ENCODE data around the gene SYNGAP1.

SYNGAP1 gene

DNA sequence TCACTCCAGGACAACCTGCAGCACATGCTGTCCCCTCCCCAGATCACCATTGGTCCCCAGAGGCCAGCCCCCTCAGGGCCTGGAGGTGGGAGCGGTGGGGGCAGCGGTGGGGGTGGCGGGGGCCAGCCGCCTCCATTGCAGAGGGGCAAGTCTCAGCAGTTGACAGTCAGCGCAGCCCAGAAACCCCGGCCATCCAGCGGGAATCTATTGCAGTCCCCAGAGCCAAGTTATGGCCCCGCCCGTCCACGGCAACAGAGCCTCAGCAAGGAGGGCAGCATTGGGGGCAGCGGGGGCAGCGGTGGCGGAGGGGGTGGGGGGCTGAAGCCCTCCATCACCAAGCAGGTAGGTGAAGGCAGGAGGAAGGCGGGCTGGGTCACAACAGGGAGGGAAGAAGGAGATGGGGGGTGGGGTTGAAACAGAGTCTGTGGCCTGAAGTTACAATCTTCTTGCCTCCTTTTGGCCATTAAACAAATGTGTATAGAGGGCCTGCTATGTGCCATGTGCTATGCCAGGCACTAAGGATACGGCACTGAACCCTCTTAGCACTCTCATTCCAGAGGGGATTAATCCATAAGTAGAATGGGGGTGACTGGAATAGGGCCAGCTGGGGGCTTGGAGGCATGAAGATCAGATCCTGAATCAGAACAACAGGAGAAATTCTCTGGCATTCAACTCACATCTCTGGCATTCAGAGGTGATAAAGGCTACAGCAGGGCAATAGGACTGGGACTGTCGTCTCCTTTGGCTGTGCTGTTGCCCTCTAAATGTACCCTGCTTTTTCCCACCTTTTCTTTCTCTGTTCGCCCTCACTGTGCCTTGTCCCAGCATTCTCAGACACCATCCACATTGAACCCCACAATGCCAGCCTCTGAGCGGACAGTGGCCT, 24.0 kb downstream of the SYNGAP1 start:
- no peak overlapping the region for H2AK5ac ChIP-seq (ENCODE audit: low read length, severe bottlenecking)
- DNase-seq = no peak

DNA sequence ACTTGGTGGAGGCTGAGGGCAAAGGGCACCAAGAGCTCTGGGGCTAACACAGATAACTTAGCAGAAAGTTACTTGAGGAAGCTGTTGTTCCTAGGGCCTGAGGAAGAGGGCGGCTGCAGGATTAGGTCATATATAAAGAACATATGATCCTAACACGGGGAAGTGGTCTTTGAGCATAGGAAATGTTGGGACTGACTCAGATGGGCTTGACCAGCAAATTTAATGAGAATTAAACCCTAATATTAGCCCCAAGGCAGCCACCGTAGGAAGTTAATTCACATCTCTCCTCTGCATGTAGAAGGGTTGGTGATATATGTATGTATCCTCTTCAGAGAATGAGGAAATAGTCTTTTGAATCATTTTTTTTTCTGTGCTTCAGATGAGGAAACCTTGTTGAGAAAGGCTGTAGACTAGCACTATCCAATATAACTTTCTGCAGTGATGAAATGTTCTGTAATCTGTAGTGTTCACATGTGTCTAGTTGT, 25.3 kb downstream of the SYNGAP1 start:
- no peak for DNase-seq
- Histone ChIP-seq H3K23ac (ENCODE audit: low read length in 2 of 2) (no peak overlapping the region), H2BK5ac (ENCODE audit: low read depth, low read length, poor library complexity, severe bottlenecking) (no peak overlapping the region), H3K9ac (ENCODE audit: low read length) (no peak overlapping the region), H3K4me1 (ENCODE audit: control insufficient read depth, insufficient read depth, low read depth, low read length) (no peaks in the 10 kb centered on the region), H2BK120ac (ENCODE audit: low read depth, low read length) (no peak overlapping the region), H3K27ac (ENCODE audit: low read length, poor library complexity, severe bottlenecking) (no peak overlapping the region), H2AK5ac (ENCODE audit: low read length, severe bottlenecking) (no peak overlapping the region), H3K36me3 (ENCODE audit: control insufficient read depth in 1 of 2, insufficient read depth in 2 of 2, low read depth in 1 of 2, low read length in 2 of 2) (peaks cover 83 to 93% of the 10 kb centered on the region in 2 experiments), H3K79me1 (replicated peaks; ENCODE audit: low read length, poor library complexity, severe bottlenecking) (peaks cover 25% of the 10 kb centered on the region), H2AFZ (ENCODE audit: low read depth, low read length) (no peak overlapping the region), H3K4ac (ENCODE audit: low read depth in 1 of 2, low read length in 2 of 2) (no peak overlapping the region), H4K8ac (ENCODE audit: low read length) (no peak overlapping the region), H3K27me3 (ENCODE audit: control insufficient read depth in 1 of 2, insufficient read depth in 1 of 2, low read length in 2 of 2) (no peaks in the 10 kb centered on the region), H3K4me3 (ENCODE audit: insufficient read depth in 1 of 2, low read depth in 1 of 2, low read length in 2 of 2) (no peak overlapping the region), H3K18ac (ENCODE audit: low read depth in 1 of 2, low read length in 2 of 2) (no peak overlapping the region), H3K9me3 (ENCODE audit: control insufficient read depth, low read length) (no peaks in the 10 kb centered on the region), H2BK15ac (ENCODE audit: low read depth, poor library complexity, severe bottlenecking) (no peak overlapping the region), H3K14ac (ENCODE audit: low read length in 2 of 2) (no peak overlapping the region), H2BK12ac (ENCODE audit: low read length in 2 of 2) (no peak overlapping the region), H4K91ac (ENCODE audit: low read length) (no peak overlapping the region), H3K4me2 (ENCODE audit: low read length, poor library complexity, severe bottlenecking) (no peak overlapping the region)
- 88% methylated on average over 3 of the region's 3 CpGs for WGBS

More for the DNA sequence above, 24.0 kb downstream of the SYNGAP1 start:
- Histone ChIP-seq H4K91ac (ENCODE audit: low read length) (no peak overlapping the region), H4K8ac (ENCODE audit: low read length) (no peak overlapping the region), H3K79me1 (replicated peaks; ENCODE audit: low read length, poor library complexity, severe bottlenecking) (peaks cover 24% of the 10 kb centered on the region), H3K18ac (ENCODE audit: low read depth in 1 of 2, low read length in 2 of 2) (no peak overlapping the region), H2BK5ac (ENCODE audit: low read depth, low read length, poor library complexity, severe bottlenecking) (no peak overlapping the region), H3K4me2 (ENCODE audit: low read length, poor library complexity, severe bottlenecking) (no peak overlapping the region), H3K9me3 (ENCODE audit: control insufficient read depth, low read length) (no peaks in the 10 kb centered on the region), H3K4ac (ENCODE audit: low read depth in 1 of 2, low read length in 2 of 2) (no peak overlapping the region), H2BK15ac (ENCODE audit: low read depth, poor library complexity, severe bottlenecking) (no peak overlapping the region), H3K23ac (ENCODE audit: low read length in 2 of 2) (no peak overlapping the region), H3K4me1 (ENCODE audit: control insufficient read depth, insufficient read depth, low read depth, low read length) (no peaks in the 10 kb centered on the region), H3K14ac (ENCODE audit: low read length in 2 of 2) (no peak overlapping the region), H3K27ac (ENCODE audit: low read length, poor library complexity, severe bottlenecking) (no peak overlapping the region), H2BK12ac (ENCODE audit: low read length in 2 of 2) (no peak overlapping the region), H3K9ac (ENCODE audit: low read length) (no peak overlapping the region), H2AFZ (ENCODE audit: low read depth, low read length) (no peak overlapping the region), H3K36me3 (ENCODE audit: control insufficient read depth in 1 of 2, insufficient read depth in 2 of 2, low read depth in 1 of 2, low read length in 2 of 2) (peaks cover 80 to 91% of the 10 kb centered on the region in 2 experiments), H3K4me3 (ENCODE audit: insufficient read depth in 1 of 2, low read depth in 1 of 2, low read length in 2 of 2) (no peak overlapping the region), H3K27me3 (ENCODE audit: control insufficient read depth in 1 of 2, insufficient read depth in 1 of 2, low read length in 2 of 2) (no peaks in the 10 kb centered on the region), H2BK120ac (ENCODE audit: low read depth, low read length) (no peak overlapping the region)
- 97% methylated on average over 18 of the region's 18 CpGs for WGBS

DNA sequence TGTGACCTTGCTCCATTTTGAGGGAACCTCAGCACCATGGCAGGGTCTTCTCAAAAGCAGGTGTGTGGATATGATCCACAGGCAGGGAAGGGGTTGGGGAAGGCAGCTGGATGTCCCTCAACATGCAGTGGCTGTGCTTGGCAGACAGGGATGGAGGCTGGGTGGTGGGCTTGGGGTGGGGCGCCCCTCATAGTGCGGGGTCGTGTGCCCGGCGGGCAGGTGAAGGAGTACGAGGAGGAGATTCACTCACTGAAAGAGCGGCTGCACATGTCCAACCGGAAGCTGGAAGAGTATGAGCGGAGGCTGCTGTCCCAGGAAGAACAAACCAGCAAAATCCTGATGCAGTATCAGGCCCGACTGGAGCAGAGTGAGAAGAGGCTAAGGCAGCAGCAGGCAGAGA, 26.5 kb downstream of the SYNGAP1 start:
- no peak overlapping the region for H3K27ac ChIP-seq (ENCODE audit: low read length, poor library complexity, severe bottlenecking)
- H2AK5ac ChIP-seq (ENCODE audit: low read length, severe bottlenecking) = no peak overlapping the region
- peaks cover 25% of the 10 kb centered on the region for H3K79me1 ChIP-seq (replicated peaks; ENCODE audit: low read length, poor library complexity, severe bottlenecking)
- no peaks in the 10 kb centered on the region for H3K9me3 ChIP-seq (ENCODE audit: control insufficient read depth, low read length)
- no peak overlapping the region for H3K4me2 ChIP-seq (ENCODE audit: low read length, poor library complexity, severe bottlenecking)
- H4K91ac ChIP-seq (ENCODE audit: low read length) = no peak overlapping the region
- H2AFZ ChIP-seq (ENCODE audit: low read depth, low read length) = no peak overlapping the region
- no peak overlapping the region for H2BK5ac ChIP-seq (ENCODE audit: low read depth, low read length, poor library complexity, severe bottlenecking)
- no peak overlapping the region for H2BK120ac ChIP-seq (ENCODE audit: low read depth, low read length)
- H3K4me1 ChIP-seq (ENCODE audit: control insufficient read depth, insufficient read depth, low read depth, low read length) = no peaks in the 10 kb centered on the region
- no peak overlapping the region for H3K14ac ChIP-seq (ENCODE audit: low read length in 2 of 2)
- H3K4me3 ChIP-seq (ENCODE audit: insufficient read depth in 1 of 2, low read depth in 1 of 2, low read length in 2 of 2) = no peak overlapping the region
- no peak overlapping the region for H4K8ac ChIP-seq (ENCODE audit: low read length)
- no peak overlapping the region for H3K4ac ChIP-seq (ENCODE audit: low read depth in 1 of 2, low read length in 2 of 2)
- H3K36me3 ChIP-seq (ENCODE audit: control insufficient read depth in 1 of 2, insufficient read depth in 2 of 2, low read depth in 1 of 2, low read length in 2 of 2) = peaks cover 72 to 82% of the 10 kb centered on the region in 2 experiments
- DNase-seq = no peak
- no peak overlapping the region for H3K9ac ChIP-seq (ENCODE audit: low read length)
- H3K23ac ChIP-seq (ENCODE audit: low read length in 2 of 2) = no peak overlapping the region
- no peak overlapping the region for H2BK12ac ChIP-seq (ENCODE audit: low read length in 2 of 2)
- no peaks in the 10 kb centered on the region for H3K27me3 ChIP-seq (ENCODE audit: control insufficient read depth in 1 of 2, insufficient read depth in 1 of 2, low read length in 2 of 2)
- no peak overlapping the region for H3K18ac ChIP-seq (ENCODE audit: low read depth in 1 of 2, low read length in 2 of 2)
- H2BK15ac ChIP-seq (ENCODE audit: low read depth, poor library complexity, severe bottlenecking) = no peak overlapping the region
- WGBS = 97% methylated on average over 10 of the region's 10 CpGs

DNA sequence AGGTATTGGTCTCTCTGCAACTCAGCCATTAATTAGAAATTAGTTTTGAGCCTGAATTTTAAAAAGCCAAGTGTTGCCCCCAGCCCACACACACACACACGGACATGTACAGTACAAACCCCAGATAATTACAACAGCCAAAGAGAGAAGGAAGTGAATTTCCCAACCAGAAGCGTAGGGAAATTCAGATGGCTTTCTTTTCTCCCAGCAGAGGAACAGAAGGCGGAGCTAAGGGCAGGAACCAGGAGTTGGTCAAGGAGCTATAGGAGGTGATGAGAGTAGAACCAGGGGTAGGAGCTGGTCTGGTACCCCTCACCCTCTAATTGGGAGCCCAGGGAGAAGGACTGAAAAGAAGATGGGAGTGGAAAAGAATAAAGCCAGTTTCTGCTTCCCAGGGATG, 30.6 kb downstream of the SYNGAP1 start:
- Histone ChIP-seq H3K27me3 (ENCODE audit: control insufficient read depth in 1 of 2, insufficient read depth in 1 of 2, low read length in 2 of 2) (no peaks in the 10 kb centered on the region), H2BK12ac (ENCODE audit: low read length in 2 of 2) (no peak overlapping the region), H4K8ac (ENCODE audit: low read length) (no peak overlapping the region), H3K4me2 (ENCODE audit: low read length, poor library complexity, severe bottlenecking) (no peak overlapping the region), H3K23ac (ENCODE audit: low read length in 2 of 2) (no peak overlapping the region), H2BK120ac (ENCODE audit: low read depth, low read length) (no peak overlapping the region), H3K9me3 (ENCODE audit: control insufficient read depth, low read length) (no peaks in the 10 kb centered on the region), H3K14ac (ENCODE audit: low read length in 2 of 2) (no peak overlapping the region), H3K4me1 (ENCODE audit: control insufficient read depth, insufficient read depth, low read depth, low read length) (peaks cover 7% of the 10 kb centered on the region), H3K4ac (ENCODE audit: low read depth in 1 of 2, low read length in 2 of 2) (no peak overlapping the region), H2BK5ac (ENCODE audit: low read depth, low read length, poor library complexity, severe bottlenecking) (no peak overlapping the region), H3K27ac (ENCODE audit: low read length, poor library complexity, severe bottlenecking) (no peak overlapping the region), H3K18ac (ENCODE audit: low read depth in 1 of 2, low read length in 2 of 2) (no peak overlapping the region), H3K36me3 (ENCODE audit: control insufficient read depth in 1 of 2, insufficient read depth in 2 of 2, low read depth in 1 of 2, low read length in 2 of 2) (peaks cover 49 to 52% of the 10 kb centered on the region in 2 experiments), H3K9ac (ENCODE audit: low read length) (no peak overlapping the region), H2AK5ac (ENCODE audit: low read length, severe bottlenecking) (no peak overlapping the region), H2AFZ (ENCODE audit: low read depth, low read length) (no peak overlapping the region), H2BK15ac (ENCODE audit: low read depth, poor library complexity, severe bottlenecking) (no peak overlapping the region), H3K79me1 (replicated peaks; ENCODE audit: low read length, poor library complexity, severe bottlenecking) (peaks cover 43% of the 10 kb centered on the region), H3K4me3 (ENCODE audit: insufficient read depth in 1 of 2, low read depth in 1 of 2, low read length in 2 of 2) (no peak overlapping the region), H4K91ac (ENCODE audit: low read length) (no peak overlapping the region)
- no peak for DNase-seq
- WGBS = 91% methylated on average over 3 of the region's 3 CpGs

All from mesenchymal stem cell (in vitro differentiated cells and primary cell).